Measurements from ENCODE around the gene AGBL1.

DNA sequence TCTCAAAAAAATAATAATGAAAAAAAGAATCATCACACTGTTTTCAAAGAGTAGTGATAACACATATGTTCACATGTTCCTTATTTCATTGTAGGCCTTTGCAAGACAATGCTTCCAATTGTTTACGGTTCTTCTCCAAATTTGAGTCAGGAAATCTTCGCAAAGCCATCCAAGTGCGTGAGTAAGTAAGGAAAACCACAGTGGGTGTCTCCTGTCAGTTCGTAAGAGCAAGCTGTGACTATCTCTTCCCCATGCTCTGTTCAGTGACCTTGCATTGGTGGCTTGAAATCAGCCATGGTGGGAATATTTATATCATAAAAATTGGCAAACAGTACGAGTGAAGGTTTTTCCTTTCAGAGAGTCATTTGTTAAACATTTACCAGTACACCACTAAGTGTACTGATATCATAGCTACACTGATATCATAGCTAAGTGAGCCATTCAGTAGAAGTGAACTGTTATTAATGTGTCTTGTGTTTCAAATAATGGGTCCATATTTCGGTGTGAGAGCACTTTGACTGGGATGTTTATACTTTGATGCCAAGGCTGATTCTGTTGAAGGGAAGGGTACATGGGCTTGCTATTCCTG lies 187.3 kb downstream of the AGBL1 start:
- TF ChIP-seq POLR2A (IDR thresholded peaks at IDR 0.05; ENCODE audit: low read depth, low read length) (no peak), TAF1 (IDR thresholded peaks at IDR 0.05; ENCODE audit: borderline replicate concordance, low read depth, low read length) (no peak)

All from GM12892 (cell line).